BJ (cell line): Measurements from ENCODE around the gene ATG12. TPM values are rescaled to one million over a fixed set of nuclear protein-coding genes. Genes with fewer than 3 reads are reported as not detected.

Experiments
- CTCF ChIA-PET: fragments of 350-600 bp; formaldehyde crosslinking; extraction: SDS; loops from one replicate; lab custom pipeline; 2021; ENCODE audit warnings: antibody characterized with exemption, inconsistent platforms; lab: Yijun Ruan, JAX
- POLR2A ChIA-PET: fragments of 300-600 bp; sonication (Branson Sonifier 250); formaldehyde crosslinking; extraction: SDS; loops from one replicate; lab custom pipeline; 2021; ENCODE audit warnings: antibody characterized with exemption; lab: Charles Lee
- DNase-seq: peaks from one replicate; pipeline ENCODE4 v3.0.0-alpha.2; 2011; ENCODE audit warnings: low read depth
- H3K27me3 ChIP-seq: 2 replicates; pipeline ENCODE4 v1.6.0; 2011; ENCODE audit warnings: low read length; ENCODE audit not compliant: control insufficient read depth, insufficient read depth
- H3K36me3 ChIP-seq: 2 replicates; pipeline ENCODE4 v1.5.1; 2011; ENCODE audit warnings: low read length; ENCODE audit not compliant: control insufficient read depth, insufficient read depth
- H3K4me3 ChIP-seq: 2 replicates; pipeline ENCODE4 v1.5.1; 2011; ENCODE audit warnings: low read depth, mild to moderate bottlenecking, control low read depth, low read length
- polyA plus RNA-seq: library from polyadenylated mRNA; depleted of rRNA; stranded (reverse); fragments of >200 nt; gene quantifications from 2 replicates; pipeline ENCODE4 v1.2.3, GENCODE V29; 2011
- TF ChIP-seq, protein P1 (sequence below): IDR thresholded peaks from 2 replicates; pipeline ENCODE4 v1.5.1; 2011; ENCODE audit warnings: low read depth, mild to moderate bottlenecking, control low read depth, inconsistent platforms, low read length, moderate library complexity; ENCODE audit not compliant: insufficient read depth

Gene ATG12
- polyA plus RNA-seq, 1 experiment = 34.6 TPM

DNA sequence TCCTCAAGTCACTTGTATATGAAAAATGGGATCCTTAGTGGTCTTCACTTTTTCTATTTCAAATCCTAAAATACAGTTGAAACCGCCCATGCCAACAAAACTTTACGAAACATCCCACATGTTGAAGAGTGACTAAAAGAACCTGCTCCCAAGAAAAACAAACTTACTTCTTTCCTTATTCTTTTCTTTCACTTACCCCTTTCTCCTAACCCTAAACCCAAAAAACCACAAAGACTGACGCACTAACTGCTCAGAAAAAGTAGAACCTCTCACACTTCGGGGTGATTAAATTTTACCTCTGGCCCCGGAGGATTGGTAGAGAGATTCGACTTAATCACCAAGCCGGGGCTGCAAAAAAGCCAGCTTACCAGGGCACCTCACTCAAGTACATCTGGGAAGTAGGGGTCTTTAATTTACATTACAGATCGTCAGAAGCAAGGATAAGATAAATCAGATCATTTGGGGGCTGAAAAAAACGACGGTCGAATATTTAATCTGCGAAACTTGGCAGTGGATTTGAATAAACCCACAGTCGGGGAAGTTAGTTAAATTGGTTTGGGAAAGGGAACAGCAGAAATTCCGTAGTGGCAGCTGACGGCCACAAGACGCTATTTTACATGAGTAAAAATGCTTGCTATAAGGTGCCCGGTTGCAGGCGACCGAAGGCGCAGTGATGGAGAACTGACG, 26.2 kb downstream of the ATG12 start:
- TF ChIP-seq, protein P1, sequence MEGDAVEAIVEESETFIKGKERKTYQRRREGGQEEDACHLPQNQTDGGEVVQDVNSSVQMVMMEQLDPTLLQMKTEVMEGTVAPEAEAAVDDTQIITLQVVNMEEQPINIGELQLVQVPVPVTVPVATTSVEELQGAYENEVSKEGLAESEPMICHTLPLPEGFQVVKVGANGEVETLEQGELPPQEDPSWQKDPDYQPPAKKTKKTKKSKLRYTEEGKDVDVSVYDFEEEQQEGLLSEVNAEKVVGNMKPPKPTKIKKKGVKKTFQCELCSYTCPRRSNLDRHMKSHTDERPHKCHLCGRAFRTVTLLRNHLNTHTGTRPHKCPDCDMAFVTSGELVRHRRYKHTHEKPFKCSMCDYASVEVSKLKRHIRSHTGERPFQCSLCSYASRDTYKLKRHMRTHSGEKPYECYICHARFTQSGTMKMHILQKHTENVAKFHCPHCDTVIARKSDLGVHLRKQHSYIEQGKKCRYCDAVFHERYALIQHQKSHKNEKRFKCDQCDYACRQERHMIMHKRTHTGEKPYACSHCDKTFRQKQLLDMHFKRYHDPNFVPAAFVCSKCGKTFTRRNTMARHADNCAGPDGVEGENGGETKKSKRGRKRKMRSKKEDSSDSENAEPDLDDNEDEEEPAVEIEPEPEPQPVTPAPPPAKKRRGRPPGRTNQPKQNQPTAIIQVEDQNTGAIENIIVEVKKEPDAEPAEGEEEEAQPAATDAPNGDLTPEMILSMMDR = no peak
- POLR2A ChIA-PET = no interaction called here
- no peak for DNase-seq
- no peak overlapping the region; the same call in 1 of the 2 replicates for H3K4me3 ChIP-seq
- no peaks in the 10 kb centered on the region for H3K36me3 ChIP-seq
- H3K27me3 ChIP-seq = peaks cover 9% of the 10 kb centered on the region
- CTCF ChIA-PET = interaction anchor here (1.4 kb wide), 1 partner anchor 16 kb away, joined by 3 read pairs; no protein-coding TSS in a partner anchor

DNA sequence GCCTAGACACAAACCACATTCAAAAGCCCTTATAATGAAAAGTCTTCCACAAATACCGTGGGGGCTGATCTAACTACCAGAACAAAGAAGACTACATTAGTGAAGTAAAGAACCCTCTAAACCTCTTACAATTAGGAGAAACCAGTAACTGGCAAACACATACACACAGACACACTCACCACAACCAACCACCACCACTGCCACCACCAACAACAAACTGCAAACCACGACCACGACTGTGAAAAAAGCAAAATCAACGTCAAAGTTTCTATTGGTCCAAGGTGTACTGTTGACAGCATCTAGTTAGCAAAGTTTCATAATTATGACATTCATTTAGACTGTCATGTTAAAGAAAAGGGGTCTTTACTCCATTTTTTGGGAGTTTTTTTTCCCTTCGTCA, 27.6 kb downstream of the ATG12 start:
- ChIA-PET CTCF (interaction anchor here (2.0 kb wide), 1 partner anchor 14 kb away, joined by 6 read pairs; no protein-coding TSS in a partner anchor), POLR2A (no interaction called here)
- Histone ChIP-seq H3K27me3 (peaks cover 9% of the 10 kb centered on the region), H3K36me3 (no peaks in the 10 kb centered on the region), H3K4me3 (no peak overlapping the region)
- TF ChIP-seq, protein P1 = no peak
- no peak for DNase-seq

DNA sequence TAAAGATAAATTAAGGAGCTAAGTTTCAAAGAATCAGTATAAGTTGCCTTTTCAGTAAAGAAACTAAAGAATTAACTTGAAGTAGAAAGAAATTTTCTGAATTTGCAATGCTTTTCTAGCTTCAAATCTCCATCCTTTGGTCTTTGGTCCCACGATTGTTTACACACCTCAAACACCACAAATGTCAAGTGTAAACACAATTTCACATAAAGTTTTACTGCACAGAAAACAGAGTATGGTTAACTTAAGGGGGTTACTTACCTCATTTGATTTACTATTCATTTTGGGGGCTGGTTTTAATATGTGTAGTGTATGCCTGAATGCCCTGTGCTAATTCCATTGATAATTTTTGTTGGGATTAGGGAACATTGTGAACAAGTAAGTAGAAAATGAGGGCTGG, 29.0 kb downstream of the ATG12 start:
- POLR2A ChIA-PET = no interaction called here
- no peak for DNase-seq
- H3K27me3 ChIP-seq = peaks cover 9% of the 10 kb centered on the region
- H3K36me3 ChIP-seq = no peaks in the 10 kb centered on the region
- H3K4me3 ChIP-seq = no peak overlapping the region
- TF ChIP-seq, protein P1 = no peak
- CTCF ChIA-PET = no interaction called here

DNA sequence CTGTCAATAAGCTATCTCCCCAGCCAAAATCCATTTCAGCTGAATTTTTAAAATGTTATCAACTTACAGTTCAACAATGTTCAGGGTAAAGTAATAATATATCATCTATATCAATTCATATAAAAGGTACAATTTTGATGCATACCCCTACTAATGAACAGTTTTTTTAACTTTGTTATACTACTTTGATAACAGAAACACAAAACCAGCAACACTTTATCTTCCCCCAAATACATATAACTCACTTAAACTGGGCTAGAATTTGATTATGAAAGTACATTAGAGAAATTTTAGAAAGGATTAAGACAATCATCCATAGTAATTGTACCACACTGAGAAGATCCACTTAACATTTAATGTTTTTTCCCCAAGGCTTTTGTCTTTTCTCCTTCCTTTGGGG, 30.0 kb downstream of the ATG12 start:
- POLR2A ChIA-PET = no interaction called here

DNA sequence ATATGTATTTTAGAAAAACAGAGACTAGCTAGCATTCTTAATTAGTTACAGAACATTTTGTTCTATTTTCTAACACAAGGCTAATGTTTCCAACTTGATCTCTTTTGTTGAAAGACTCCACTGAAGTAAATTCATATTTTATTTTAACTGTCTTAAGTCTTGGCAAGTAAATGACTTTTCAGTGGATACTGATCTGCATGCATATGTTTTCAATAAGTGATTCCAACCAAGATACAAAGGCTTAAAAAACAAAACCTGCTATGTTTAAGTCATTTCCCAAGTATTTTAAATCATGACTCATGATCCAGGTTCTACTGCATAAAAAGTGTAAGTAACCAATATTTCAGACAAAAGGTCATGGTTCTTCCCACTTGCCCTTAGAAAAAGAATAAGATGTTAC, 30.6 kb downstream of the ATG12 start:
- H3K4me3 ChIP-seq = no peak overlapping the region
- peaks cover 6% of the 10 kb centered on the region for H3K27me3 ChIP-seq
- CTCF ChIA-PET = interaction anchor here (1.5 kb wide), 2 partner anchors 10 to 176 kb away, joined by 3 to 5 read pairs; no protein-coding TSS in a partner anchor
- POLR2A ChIA-PET = no interaction called here
- TF ChIP-seq, protein P1 = no peak
- no peaks in the 10 kb centered on the region for H3K36me3 ChIP-seq
- peak; percentile 44 for DNase-seq

More for the DNA sequence above, 30.0 kb downstream of the ATG12 start:
- Histone ChIP-seq H3K4me3 (no peak overlapping the region), H3K36me3 (no peaks in the 10 kb centered on the region), H3K27me3 (peaks cover 9% of the 10 kb centered on the region)
- CTCF ChIA-PET = interaction anchor here (1.5 kb wide), 1 partner anchor 11 kb away, joined by 3 read pairs; no protein-coding TSS in a partner anchor
- TF ChIP-seq, protein P1 = no peak
- DNase-seq = no peak
